Measurements from ENCODE around the gene NDUFAF7.

DNA sequence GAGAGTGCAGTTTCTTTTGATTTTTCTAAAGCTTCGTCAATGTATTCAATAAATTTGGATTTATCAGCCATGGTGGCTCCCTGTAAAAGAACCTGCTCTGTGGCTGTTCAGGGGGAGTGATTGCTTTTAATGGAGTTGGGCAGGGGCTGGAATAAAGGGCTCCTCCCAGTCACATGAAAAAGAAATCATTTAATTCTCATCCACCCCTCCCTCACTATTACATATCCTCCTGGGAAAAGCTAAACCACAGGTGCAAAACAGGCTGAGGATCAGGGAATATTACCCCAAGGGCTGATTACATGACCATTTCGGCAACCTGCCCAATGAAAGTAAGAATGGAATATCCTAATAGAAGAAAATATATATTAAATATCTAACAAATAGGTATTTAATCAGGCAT is 42.9 kb upstream of the NDUFAF7 start, which contains the start of gene SULT6B1:
- TF ChIP-seq, protein P1, sequence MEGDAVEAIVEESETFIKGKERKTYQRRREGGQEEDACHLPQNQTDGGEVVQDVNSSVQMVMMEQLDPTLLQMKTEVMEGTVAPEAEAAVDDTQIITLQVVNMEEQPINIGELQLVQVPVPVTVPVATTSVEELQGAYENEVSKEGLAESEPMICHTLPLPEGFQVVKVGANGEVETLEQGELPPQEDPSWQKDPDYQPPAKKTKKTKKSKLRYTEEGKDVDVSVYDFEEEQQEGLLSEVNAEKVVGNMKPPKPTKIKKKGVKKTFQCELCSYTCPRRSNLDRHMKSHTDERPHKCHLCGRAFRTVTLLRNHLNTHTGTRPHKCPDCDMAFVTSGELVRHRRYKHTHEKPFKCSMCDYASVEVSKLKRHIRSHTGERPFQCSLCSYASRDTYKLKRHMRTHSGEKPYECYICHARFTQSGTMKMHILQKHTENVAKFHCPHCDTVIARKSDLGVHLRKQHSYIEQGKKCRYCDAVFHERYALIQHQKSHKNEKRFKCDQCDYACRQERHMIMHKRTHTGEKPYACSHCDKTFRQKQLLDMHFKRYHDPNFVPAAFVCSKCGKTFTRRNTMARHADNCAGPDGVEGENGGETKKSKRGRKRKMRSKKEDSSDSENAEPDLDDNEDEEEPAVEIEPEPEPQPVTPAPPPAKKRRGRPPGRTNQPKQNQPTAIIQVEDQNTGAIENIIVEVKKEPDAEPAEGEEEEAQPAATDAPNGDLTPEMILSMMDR (conservative IDR thresholded peaks at IDR 0.05): no peak
- no peak for TF ChIP-seq EZH2 (IDR thresholded peaks at IDR 0.05; ENCODE audit: low read depth)

All from PC-9 (cell line).